SK-N-SH treated with all-trans-retinoic acid at 6 μM for 48 hours (cell line): ENCODE measurements around the gene ST3GAL5.

ENCODE experiments used
- ATAC-seq: fragments of 200-7000 bp; cut with Tn5 transposase; 3 replicates; pipeline ENCODE4 v1.9.1; 2020; ENCODE audit warnings: mild to moderate bottlenecking, moderate library complexity
- BACH2 ChIP-seq: fragments of 250-450 bp; sonication (Bioruptor Pico); IDR thresholded peaks from 2 replicates; pipeline ENCODE4 v1.9.0; 2021; ENCODE audit warnings: mild to moderate bottlenecking, borderline replicate concordance
- CSDC2 ChIP-seq: fragments of 250-450 bp; sonication (Bioruptor Pico); IDR thresholded peaks from 2 replicates; pipeline ENCODE4 v1.5.0; 2020; ENCODE audit warnings: mild to moderate bottlenecking, moderate library complexity
- CSRNP3 ChIP-seq: fragments of 250-450 bp; sonication (Bioruptor Pico); IDR thresholded peaks from 2 replicates; pipeline ENCODE4 v1.5.1; 2021; ENCODE audit warnings: mild to moderate bottlenecking, moderate library complexity
- ESRRG ChIP-seq: fragments of 250-450 bp; sonication (Bioruptor Pico); IDR thresholded peaks from 2 replicates; pipeline ENCODE4 v1.6.1; 2021; ENCODE audit warnings: mild to moderate bottlenecking
- GLIS3 ChIP-seq: fragments of 250-450 bp; sonication (Bioruptor Pico); IDR thresholded peaks from 2 replicates; pipeline ENCODE4 v1.5.0; 2020; ENCODE audit warnings: mild to moderate bottlenecking, moderate library complexity
- ISL1 ChIP-seq: fragments of 250-450 bp; sonication (Bioruptor Pico); IDR thresholded peaks from 2 replicates; pipeline ENCODE4 v2.1.2; 2022; ENCODE audit warnings: mild to moderate bottlenecking, moderate library complexity
- POU6F1 ChIP-seq: fragments of 250-450 bp; sonication (Bioruptor Pico); IDR thresholded peaks from 2 replicates; pipeline ENCODE4 v1.8.0; 2021; ENCODE audit warnings: low read depth, mild to moderate bottlenecking, moderate library complexity, borderline replicate concordance
- PPARA ChIP-seq: fragments of 250-450 bp; sonication (Bioruptor Pico); IDR thresholded peaks from 2 replicates; pipeline ENCODE4 v1.5.0; 2020; ENCODE audit warnings: mild to moderate bottlenecking, borderline replicate concordance
- RARB ChIP-seq: fragments of 250-450 bp; sonication (Bioruptor Pico); IDR thresholded peaks from 2 replicates; pipeline ENCODE4 v1.8.0; 2021; ENCODE audit warnings: mild to moderate bottlenecking, moderate library complexity
- SNAI2 ChIP-seq: fragments of 250-450 bp; sonication (Bioruptor Pico); IDR thresholded peaks from 2 replicates; pipeline ENCODE4 v1.5.0; 2020; ENCODE audit warnings: mild to moderate bottlenecking, moderate library complexity
- TCF4 ChIP-seq: fragments of 250-450 bp; sonication (Bioruptor Pico); IDR thresholded peaks from 2 replicates; pipeline ENCODE4 v1.8.0; 2021; ENCODE audit warnings: mild to moderate bottlenecking, moderate library complexity, borderline replicate concordance
- TOX ChIP-seq: fragments of 250-450 bp; sonication (Bioruptor Pico); IDR thresholded peaks from 2 replicates; pipeline ENCODE4 v1.8.0; 2021; ENCODE audit warnings: mild to moderate bottlenecking, moderate library complexity, borderline replicate concordance
- TSHZ2 ChIP-seq: fragments of 250-450 bp; sonication (Bioruptor Pico); IDR thresholded peaks from 2 replicates; pipeline ENCODE4 v1.5.0; 2020; ENCODE audit warnings: mild to moderate bottlenecking, moderate library complexity
- ZFP3 ChIP-seq: fragments of 250-450 bp; sonication (Bioruptor Pico); IDR thresholded peaks from 2 replicates; pipeline ENCODE4 v1.5.0; 2020; ENCODE audit warnings: mild to moderate bottlenecking, moderate library complexity
- ZFP30 ChIP-seq: fragments of 450-650 bp; formaldehyde crosslinking; IDR thresholded peaks from 2 replicates; pipeline ENCODE4 v1.5.0; 2022; ENCODE audit warnings: mild to moderate bottlenecking, moderate library complexity
- ZNF565 ChIP-seq: fragments of 450-650 bp; formaldehyde crosslinking; conservative IDR thresholded peaks from 2 replicates; pipeline ENCODE4 v1.5.0; 2020; ENCODE audit warnings: low read depth, mild to moderate bottlenecking, moderate library complexity
- ZNF70 ChIP-seq: fragments of 450-650 bp; formaldehyde crosslinking; IDR thresholded peaks from 2 replicates; pipeline ENCODE4 v1.5.0; 2020; ENCODE audit warnings: mild to moderate bottlenecking, moderate library complexity
- ZNF8 ChIP-seq: fragments of 450-650 bp; formaldehyde crosslinking; IDR thresholded peaks from 2 replicates; pipeline ENCODE4 v1.5.0; 2020; ENCODE audit warnings: mild to moderate bottlenecking, moderate library complexity
- TF ChIP-seq, protein P1 (sequence below): fragments of 250-450 bp; sonication (Bioruptor Pico); IDR thresholded peaks from 2 replicates; pipeline ENCODE4 v1.8.0; 2020; ENCODE audit warnings: mild to moderate bottlenecking, moderate library complexity, borderline replicate concordance

The ST3GAL5 gene

DNA sequence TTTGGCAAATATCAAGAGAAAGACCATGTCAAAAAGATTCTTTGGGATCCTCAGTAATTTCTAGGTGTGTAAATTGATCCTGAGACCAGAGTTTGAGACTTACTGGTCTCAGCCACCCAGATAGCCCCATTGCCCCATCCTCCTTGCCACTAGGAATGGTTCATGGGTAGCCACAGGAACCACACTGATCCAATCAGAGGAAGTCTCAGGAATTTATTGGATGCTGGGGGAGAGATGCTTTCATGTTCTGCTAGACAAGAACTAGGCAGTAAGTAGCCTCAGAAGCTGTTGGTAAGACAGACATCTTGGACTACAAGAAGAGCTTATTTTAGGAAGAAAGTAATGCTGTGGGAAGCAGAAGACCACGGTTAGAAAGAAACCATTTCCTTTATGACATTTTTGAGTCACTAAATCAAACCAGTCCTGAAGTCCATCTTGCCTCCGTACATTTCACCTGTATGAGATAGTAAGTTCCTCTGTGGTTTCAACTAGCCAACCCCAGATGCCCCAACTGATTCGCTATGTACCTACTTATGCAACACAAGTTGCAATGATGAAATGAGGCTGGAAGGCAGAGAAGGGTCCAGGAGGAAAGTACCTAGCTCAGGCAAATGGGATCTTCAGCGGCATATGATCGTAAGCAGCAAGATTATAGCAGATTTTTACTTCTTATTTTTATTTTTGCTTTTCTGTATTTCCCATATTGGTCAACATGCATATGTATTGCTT, 3.6 kb upstream of the ST3GAL5 start (continued):
- TF ChIP-seq, protein P1, sequence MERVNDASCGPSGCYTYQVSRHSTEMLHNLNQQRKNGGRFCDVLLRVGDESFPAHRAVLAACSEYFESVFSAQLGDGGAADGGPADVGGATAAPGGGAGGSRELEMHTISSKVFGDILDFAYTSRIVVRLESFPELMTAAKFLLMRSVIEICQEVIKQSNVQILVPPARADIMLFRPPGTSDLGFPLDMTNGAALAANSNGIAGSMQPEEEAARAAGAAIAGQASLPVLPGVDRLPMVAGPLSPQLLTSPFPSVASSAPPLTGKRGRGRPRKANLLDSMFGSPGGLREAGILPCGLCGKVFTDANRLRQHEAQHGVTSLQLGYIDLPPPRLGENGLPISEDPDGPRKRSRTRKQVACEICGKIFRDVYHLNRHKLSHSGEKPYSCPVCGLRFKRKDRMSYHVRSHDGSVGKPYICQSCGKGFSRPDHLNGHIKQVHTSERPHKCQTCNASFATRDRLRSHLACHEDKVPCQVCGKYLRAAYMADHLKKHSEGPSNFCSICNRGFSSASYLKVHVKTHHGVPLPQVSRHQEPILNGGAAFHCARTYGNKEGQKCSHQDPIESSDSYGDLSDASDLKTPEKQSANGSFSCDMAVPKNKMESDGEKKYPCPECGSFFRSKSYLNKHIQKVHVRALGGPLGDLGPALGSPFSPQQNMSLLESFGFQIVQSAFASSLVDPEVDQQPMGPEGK (CRISPR knock-in tag), result no peak
- TF ChIP-seq CSRNP3 (CRISPR knock-in tag), result no peak
- no peak for TF ChIP-seq CSDC2 (CRISPR knock-in tag)
- TF ChIP-seq, all 23 proteins: peak for 0

DNA sequence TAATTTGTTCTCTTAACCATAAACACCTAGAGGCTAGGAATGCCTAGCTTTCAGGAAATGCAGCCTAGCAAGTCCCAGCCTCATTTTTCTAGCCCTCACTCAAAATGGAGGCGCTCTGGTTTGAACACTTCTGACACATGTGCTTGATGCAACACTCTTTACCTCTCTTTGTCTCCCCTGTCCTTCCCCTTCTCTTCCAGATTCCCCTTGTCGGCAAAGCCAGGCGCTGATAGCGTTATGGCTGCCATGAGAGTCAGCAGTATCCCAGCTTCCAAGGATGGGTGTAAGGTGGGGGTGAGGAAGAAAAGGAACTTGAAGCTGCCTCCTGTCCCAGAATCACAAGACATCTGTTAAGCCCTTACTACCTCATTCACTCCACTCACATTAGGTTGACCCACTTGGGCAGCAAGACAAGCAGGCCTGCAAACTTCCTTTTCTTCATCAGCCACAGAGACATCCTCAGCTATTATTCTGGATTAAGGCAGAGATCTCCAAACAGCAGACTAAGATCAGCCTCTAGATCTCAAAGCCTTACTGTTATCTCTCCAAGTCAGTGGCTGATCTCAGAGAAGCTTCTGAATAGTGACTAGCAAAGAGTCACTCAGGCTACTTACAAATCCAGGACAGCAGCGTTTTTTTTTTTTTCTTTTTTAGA, 1.9 kb upstream of the ST3GAL5 start:
- 0 out of 2 replicates have a peak, but pooled peaks have one; percentile 24 for TF ChIP-seq CSDC2 (CRISPR knock-in tag)
- no peak for TF ChIP-seq ZNF70 (CRISPR knock-in tag)
- TF ChIP-seq GLIS3 (CRISPR knock-in tag), result no peak
- peak; percentile 30; the same call in 1 of the 2 replicates for TF ChIP-seq ISL1 (CRISPR knock-in tag)
- no peak for TF ChIP-seq BACH2 (CRISPR knock-in tag)
- no peak for TF ChIP-seq RARB (CRISPR knock-in tag)
- 0 out of 2 replicates have a peak, but pooled peaks have one; percentile 30 for TF ChIP-seq SNAI2 (CRISPR knock-in tag)
- TF ChIP-seq, all 23 proteins: peak for 3
- no peak for ATAC-seq

- ATAC-seq, result no peak
- TF ChIP-seq ESRRG (CRISPR knock-in tag) (no peak), BACH2 (CRISPR knock-in tag) (no peak), SNAI2 (CRISPR knock-in tag) (no peak), PPARA (CRISPR knock-in tag) (no peak), ZFP30 (no peak), TSHZ2 (no peak), CSRNP3 (CRISPR knock-in tag) (no peak), RARB (CRISPR knock-in tag) (no peak), POU6F1 (CRISPR knock-in tag) (no peak), ZFP3 (CRISPR knock-in tag) (no peak), ZNF8 (no peak), TOX (CRISPR knock-in tag) (no peak), CSDC2 (CRISPR knock-in tag) (no peak), ZNF565 (CRISPR knock-in tag) (no peak), TCF4 (CRISPR knock-in tag) (no peak)
Observed at GRCh38 chr2:85889627-85890281, 964 bp upstream of the ST3GAL5 start.
